ENCODE results near the gene SMTNL2. TPM values are rescaled to one million over a fixed set of nuclear protein-coding genes. Genes with fewer than 3 reads are reported as not detected.
"Not testable (repeated sequence)": the region's sequence is repeated elsewhere in the genome, so short reads cannot be mapped to it uniquely, and the experiment has no call there.

Gene SMTNL2
- total RNA-seq, 1 donor from 2014 or later: 1.7 TPM

- H3K4me1 Mint-ChIP-seq (ENCODE audit: unreplicated experiment): peaks cover 6% of the 10 kb centered on the region
- H3K9me3 Mint-ChIP-seq (ENCODE audit: unreplicated experiment): no peaks in the 10 kb centered on the region
- H3K27ac Mint-ChIP-seq (ENCODE audit: unreplicated experiment): no peak overlapping the region
- TF ChIP-seq CTCF (IDR thresholded peaks at IDR 0.05): no peak
- H3K27me3 Mint-ChIP-seq (ENCODE audit: unreplicated experiment): peaks cover 22% of the 10 kb centered on the region
- no peak for DNase-seq (ENCODE audit: extremely low spot score, unreplicated experiment)
- no peak overlapping the region for H3K4me3 Mint-ChIP-seq (ENCODE audit: unreplicated experiment)
- H3K36me3 Mint-ChIP-seq (ENCODE audit: unreplicated experiment): no peaks in the 10 kb centered on the region
These were observed 38.9 kb downstream of the SMTNL2 start for GRCh38 chr17:4623249-4623648.

GRCh38 chr17:4624451-4624911 lies 40.2 kb downstream of the SMTNL2 start:
- not testable (repeated sequence) for DNase-seq (ENCODE audit: extremely low spot score, unreplicated experiment); H3K9me3 Mint-ChIP-seq (ENCODE audit: unreplicated experiment); H3K27ac Mint-ChIP-seq (ENCODE audit: unreplicated experiment); H3K4me1 Mint-ChIP-seq (ENCODE audit: unreplicated experiment); H3K4me3 Mint-ChIP-seq (ENCODE audit: unreplicated experiment); H3K36me3 Mint-ChIP-seq (ENCODE audit: unreplicated experiment)
- H3K27me3 Mint-ChIP-seq (ENCODE audit: unreplicated experiment): peaks cover 22% of the 10 kb centered on the region

GRCh38 chr17:4625181-4625617 lies 40.9 kb downstream of the SMTNL2 start:
- no peaks in the 10 kb centered on the region for H3K36me3 Mint-ChIP-seq (ENCODE audit: unreplicated experiment)
- TF ChIP-seq CTCF (IDR thresholded peaks at IDR 0.05): no peak
- DNase-seq (ENCODE audit: extremely low spot score, unreplicated experiment): no peak
- H3K4me1 Mint-ChIP-seq (ENCODE audit: unreplicated experiment): peaks cover 6% of the 10 kb centered on the region
- no peak overlapping the region for H3K27ac Mint-ChIP-seq (ENCODE audit: unreplicated experiment)
- H3K4me3 Mint-ChIP-seq (ENCODE audit: unreplicated experiment): no peak overlapping the region
- H3K9me3 Mint-ChIP-seq (ENCODE audit: unreplicated experiment): no peaks in the 10 kb centered on the region
- H3K27me3 Mint-ChIP-seq (ENCODE audit: unreplicated experiment): peaks cover 22% of the 10 kb centered on the region

- Mint-ChIP-seq H3K27ac (ENCODE audit: unreplicated experiment) (no peak overlapping the region), H3K27me3 (ENCODE audit: unreplicated experiment) (peaks cover 22% of the 10 kb centered on the region), H3K4me1 (ENCODE audit: unreplicated experiment) (peaks cover 6% of the 10 kb centered on the region), H3K36me3 (ENCODE audit: unreplicated experiment) (no peaks in the 10 kb centered on the region), H3K4me3 (ENCODE audit: unreplicated experiment) (no peak overlapping the region), H3K9me3 (ENCODE audit: unreplicated experiment) (no peaks in the 10 kb centered on the region)
- DNase-seq (ENCODE audit: extremely low spot score, unreplicated experiment): no peak
- no peak for TF ChIP-seq CTCF (IDR thresholded peaks at IDR 0.05)
These were observed 42.5 kb downstream of the SMTNL2 start for GRCh38 chr17:4626734-4627256.

- H3K27ac Mint-ChIP-seq (ENCODE audit: unreplicated experiment): no peak overlapping the region
- no peak for DNase-seq (ENCODE audit: extremely low spot score, unreplicated experiment)
- H3K36me3 Mint-ChIP-seq (ENCODE audit: unreplicated experiment): no peaks in the 10 kb centered on the region
- H3K4me3 Mint-ChIP-seq (ENCODE audit: unreplicated experiment): no peak overlapping the region
- no peaks in the 10 kb centered on the region for H3K9me3 Mint-ChIP-seq (ENCODE audit: unreplicated experiment)
- no peak for TF ChIP-seq CTCF (IDR thresholded peaks at IDR 0.05)
- H3K27me3 Mint-ChIP-seq (ENCODE audit: unreplicated experiment): peaks cover 31% of the 10 kb centered on the region
- H3K4me1 Mint-ChIP-seq (ENCODE audit: unreplicated experiment): no peaks in the 10 kb centered on the region
These were observed 47.1 kb downstream of the SMTNL2 start for GRCh38 chr17:4631431-4631830.

All from osteocyte (in vitro differentiated cells).